A673 (cell line): ENCODE results near the gene PTPRK. TPM values are rescaled to one million over a fixed set of nuclear protein-coding genes. Genes with fewer than 3 reads are reported as not detected.

Source experiments
- BruUV-seq: library from RNA; stranded (reverse); fragments of 400-500 nt; replicated peaks from 2 replicates; lab custom pipeline; 2021; lab: Mats Ljungman, UMichigan
- CTCF ChIA-PET: fragments of 300-600 bp; sonication (Branson Sonifier 250); formaldehyde crosslinking; loops from one replicate; lab custom pipeline; 2022; ENCODE audit warnings: antibody characterized with exemption; lab: Charles Lee
- POLR2A ChIA-PET: fragments of 300-600 bp; sonication (Branson Sonifier 250); formaldehyde crosslinking; loops from one replicate; lab custom pipeline; 2022; ENCODE audit warnings: antibody characterized with exemption; ENCODE audit not compliant: low non-redundant PET; lab: Charles Lee
- DNase-seq: peaks from one replicate; pipeline ENCODE4 v3.0.0-alpha.2; 2015; ENCODE audit warnings: low spot score
- H3K27ac ChIP-seq: fragments of 200-600 bp; sonication (generic); 2 replicates; pipeline ENCODE4 v1.5.1; 2016; ENCODE audit warnings: mixed run types, low read depth, mild to moderate bottlenecking, mixed read lengths, antibody characterized with exemption, low read length; ENCODE audit not compliant: poor library complexity, severe bottlenecking
- H3K27me3 ChIP-seq: fragments of 200-600 bp; sonication (generic); replicated peaks from 2 replicates; pipeline ENCODE4 v1.6.1; 2017; ENCODE audit warnings: mixed run types, low read depth, mild to moderate bottlenecking, mixed read lengths, antibody characterized with exemption, low read length; ENCODE audit not compliant: insufficient read depth, poor library complexity
- H3K36me3 ChIP-seq: fragments of 200-600 bp; sonication (generic); 2 replicates; pipeline ENCODE4 v1.6.1; 2016; ENCODE audit warnings: mixed run types, mild to moderate bottlenecking, mixed read lengths, antibody characterized with exemption, low read length; ENCODE audit not compliant: insufficient read depth, poor library complexity, severe bottlenecking
- H3K4me1 ChIP-seq: fragments of 200-600 bp; sonication (generic); 2 replicates; pipeline ENCODE4 v1.6.1; 2017; ENCODE audit warnings: mixed run types, mild to moderate bottlenecking, mixed read lengths, antibody characterized with exemption, low read length; ENCODE audit not compliant: insufficient read depth, poor library complexity, severe bottlenecking
- H3K4me3 ChIP-seq: fragments of 200-600 bp; sonication (generic); 2 replicates; pipeline ENCODE4 v1.5.1; 2016; ENCODE audit warnings: low read depth, mixed run types, mild to moderate bottlenecking, mixed read lengths, low read length; ENCODE audit not compliant: poor library complexity, severe bottlenecking
- H3K9me3 ChIP-seq: fragments of 200-600 bp; sonication (generic); 2 replicates; pipeline ENCODE4 v1.6.1; 2016; ENCODE audit warnings: mixed run types, low read depth, mild to moderate bottlenecking, mixed read lengths, antibody characterized with exemption, low read length; ENCODE audit not compliant: poor library complexity, severe bottlenecking
- EZH2 ChIP-seq: fragments of 200-600 bp; sonication (generic); IDR thresholded peaks from 2 replicates; pipeline ENCODE4 v1.6.1; 2017; ENCODE audit warnings: borderline replicate concordance, low read depth, mild to moderate bottlenecking, mixed read lengths, antibody characterized with exemption, low read length; ENCODE audit not compliant: poor library complexity, severe bottlenecking
- intact Hi-C: fragments of 100-400 bp; cut with micrococcal nuclease; formaldehyde crosslinking; loops from one replicate; pipeline ENCODE4 v1.10.0; 2022; ENCODE audit not compliant: unreplicated experiment
- total RNA-seq: library from RNA; stranded (reverse); gene quantifications from 2 replicates; pipeline ENCODE4 v1.2.3, GENCODE V29; 2021
- TF ChIP-seq, protein P1 (sequence below): fragments of 300-800, 200-600 bp; sonication (generic); conservative IDR thresholded peaks from 2 replicates; pipeline ENCODE4 v1.5.1; 2017; ENCODE audit warnings: low read depth, mild to moderate bottlenecking, antibody characterized with exemption, low read length, moderate library complexity, mixed read lengths

Gene PTPRK
- total RNA-seq, 1 experiment from 2014 or later, result 77.3 TPM

DNA sequence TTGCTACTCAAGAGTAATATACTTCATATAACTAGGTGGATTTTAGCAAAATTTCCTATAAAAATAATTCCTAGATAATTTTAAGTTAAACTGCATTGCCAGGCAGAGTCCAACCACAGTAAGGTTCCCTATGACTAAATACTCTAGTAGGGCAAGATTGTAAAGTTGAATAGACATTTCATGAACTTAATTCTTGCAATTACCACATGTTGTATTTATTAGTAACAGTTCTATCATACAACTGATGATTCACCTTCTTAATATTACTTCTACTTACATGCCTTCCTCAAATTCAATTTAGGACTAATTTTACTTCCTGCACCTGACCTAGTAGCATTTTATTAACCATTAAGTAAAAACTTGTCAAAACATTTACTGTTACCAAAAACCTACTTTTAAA is 352.8 kb downstream of the PTPRK start:
- Histone ChIP-seq H3K4me3 (no peak overlapping the region), H3K27ac (no peak overlapping the region), H3K9me3 (no peaks in the 10 kb centered on the region), H3K4me1 (peaks cover 1% of the 10 kb centered on the region), H3K36me3 (no peaks in the 10 kb centered on the region), H3K27me3 (no peaks in the 10 kb centered on the region)
- DNase-seq, result no peak
- no TSS peak for BruUV-seq
- CTCF ChIA-PET, result no interaction called here
- POLR2A ChIA-PET, result no interaction called here
- intact Hi-C loops, result no loop called here
- TF ChIP-seq, protein P1, sequence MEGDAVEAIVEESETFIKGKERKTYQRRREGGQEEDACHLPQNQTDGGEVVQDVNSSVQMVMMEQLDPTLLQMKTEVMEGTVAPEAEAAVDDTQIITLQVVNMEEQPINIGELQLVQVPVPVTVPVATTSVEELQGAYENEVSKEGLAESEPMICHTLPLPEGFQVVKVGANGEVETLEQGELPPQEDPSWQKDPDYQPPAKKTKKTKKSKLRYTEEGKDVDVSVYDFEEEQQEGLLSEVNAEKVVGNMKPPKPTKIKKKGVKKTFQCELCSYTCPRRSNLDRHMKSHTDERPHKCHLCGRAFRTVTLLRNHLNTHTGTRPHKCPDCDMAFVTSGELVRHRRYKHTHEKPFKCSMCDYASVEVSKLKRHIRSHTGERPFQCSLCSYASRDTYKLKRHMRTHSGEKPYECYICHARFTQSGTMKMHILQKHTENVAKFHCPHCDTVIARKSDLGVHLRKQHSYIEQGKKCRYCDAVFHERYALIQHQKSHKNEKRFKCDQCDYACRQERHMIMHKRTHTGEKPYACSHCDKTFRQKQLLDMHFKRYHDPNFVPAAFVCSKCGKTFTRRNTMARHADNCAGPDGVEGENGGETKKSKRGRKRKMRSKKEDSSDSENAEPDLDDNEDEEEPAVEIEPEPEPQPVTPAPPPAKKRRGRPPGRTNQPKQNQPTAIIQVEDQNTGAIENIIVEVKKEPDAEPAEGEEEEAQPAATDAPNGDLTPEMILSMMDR, result no peak
- TF ChIP-seq EZH2, result no peak

DNA sequence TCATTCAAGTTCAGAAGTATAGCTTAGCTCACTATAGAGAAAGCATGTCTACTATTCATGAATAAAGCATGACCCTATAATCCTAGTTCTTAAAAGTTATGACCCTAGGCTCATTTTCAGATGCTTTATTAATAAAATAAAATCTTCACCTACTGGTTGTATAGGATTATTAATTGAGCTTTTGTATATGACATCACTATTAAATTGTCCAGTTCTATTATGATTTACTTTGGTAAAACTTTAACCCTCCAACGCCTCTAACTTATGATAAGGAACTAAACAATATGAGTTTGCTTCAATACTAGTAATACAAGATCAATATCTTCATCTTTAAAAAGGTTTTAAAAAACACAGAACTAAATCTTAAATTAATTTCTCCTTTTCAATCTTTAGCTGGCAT is 356.1 kb downstream of the PTPRK start:
- no peaks in the 10 kb centered on the region for H3K9me3 ChIP-seq
- H3K4me1 ChIP-seq, result peaks cover 17% of the 10 kb centered on the region
- H3K4me3 ChIP-seq, result no peak overlapping the region
- H3K27ac ChIP-seq, result no peak overlapping the region
- TF ChIP-seq, protein P1, result no peak
- intact Hi-C loops, result no loop called here
- BruUV-seq, result no TSS peak
- ChIA-PET POLR2A (no interaction called here), CTCF (no interaction called here)
- no peak for DNase-seq
- no peaks in the 10 kb centered on the region for H3K36me3 ChIP-seq
- H3K27me3 ChIP-seq, result no peaks in the 10 kb centered on the region

DNA sequence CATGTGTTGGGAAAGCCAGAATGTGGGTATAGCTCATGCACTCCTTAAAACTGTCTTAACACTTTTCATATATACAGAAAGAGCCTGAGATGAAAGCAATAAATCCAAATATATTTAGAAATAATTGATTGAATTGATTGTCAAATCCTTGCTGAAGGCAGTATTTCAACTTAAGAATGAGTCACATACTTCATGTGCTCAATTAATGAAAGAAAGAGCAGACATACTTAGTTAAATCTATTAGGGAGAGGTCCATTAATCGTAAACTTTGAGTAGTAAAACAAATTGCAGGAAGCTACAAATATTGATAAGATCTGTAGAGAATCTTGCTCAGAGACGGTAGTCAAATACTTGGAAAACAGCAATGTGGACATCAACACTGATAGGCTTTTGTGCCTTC is 358.0 kb downstream of the PTPRK start:
- DNase-seq, result no peak
- ChIA-PET CTCF (no interaction called here), POLR2A (no interaction called here)
- no peak overlapping the region for H3K4me3 ChIP-seq
- no peak for TF ChIP-seq EZH2
- TF ChIP-seq, protein P1, result no peak
- no TSS peak for BruUV-seq
- no peaks in the 10 kb centered on the region for H3K27me3 ChIP-seq
- no peaks in the 10 kb centered on the region for H3K36me3 ChIP-seq
- no peak overlapping the region for H3K27ac ChIP-seq
- no peaks in the 10 kb centered on the region for H3K9me3 ChIP-seq
- peaks cover 17% of the 10 kb centered on the region for H3K4me1 ChIP-seq
- intact Hi-C loops, result no loop called here
